WTC11 (cell line): ENCODE results near the gene B4GALT2.

Source experiments
- AR ChIP-seq: fragments of 250-450 bp; sonication (Bioruptor Pico); IDR thresholded peaks from 2 replicates; pipeline ENCODE4 v1.9.0; 2021; ENCODE audit warnings: mild to moderate bottlenecking
- CTCF ChIP-seq: fragments of 200-600 bp; IDR thresholded peaks from 2 replicates; pipeline ENCODE4 v1.8.0; 2022; ENCODE audit warnings: antibody characterized with exemption
- ELF4 ChIP-seq: sonication (generic); formaldehyde crosslinking; IDR thresholded peaks from 2 replicates; pipeline ENCODE4 v1.8.1; 2022; ENCODE audit warnings: low read depth, mild to moderate bottlenecking, moderate library complexity, missing genetic modification reagents
- MYBL2 ChIP-seq: sonication (generic); formaldehyde crosslinking; IDR thresholded peaks from 2 replicates; pipeline ENCODE4 v1.8.1; 2023; ENCODE audit warnings: mild to moderate bottlenecking, moderate library complexity, missing genetic modification reagents
- RELA ChIP-seq: sonication (generic); formaldehyde crosslinking; IDR thresholded peaks from 2 replicates; pipeline ENCODE4 v1.8.1; 2022; ENCODE audit warnings: missing genetic modification reagents, mild to moderate bottlenecking, borderline replicate concordance
- ZNF121 ChIP-seq: sonication (generic); formaldehyde crosslinking; IDR thresholded peaks from 2 replicates; pipeline ENCODE4 v1.8.0; 2023; ENCODE audit warnings: missing genetic modification reagents
- ZNF671 ChIP-seq: fragments of 250-450 bp; sonication (Bioruptor Pico); IDR thresholded peaks from 2 replicates; pipeline ENCODE4 v1.8.0; 2021; ENCODE audit warnings: mild to moderate bottlenecking

GRCh38 chr1:44027320-44027719 is 48.3 kb downstream of the B4GALT2 start:
- TF ChIP-seq CTCF (no peak), RELA (CRISPR knock-in tag) (no peak), MYBL2 (CRISPR knock-in tag) (no peak), ZNF121 (no peak), ELF4 (CRISPR knock-in tag) (no peak), AR (CRISPR knock-in tag) (no peak), ZNF671 (CRISPR knock-in tag) (no peak)
